Measurements from ENCODE around the gene MYBBP1A.

Gene MYBBP1A

DNA sequence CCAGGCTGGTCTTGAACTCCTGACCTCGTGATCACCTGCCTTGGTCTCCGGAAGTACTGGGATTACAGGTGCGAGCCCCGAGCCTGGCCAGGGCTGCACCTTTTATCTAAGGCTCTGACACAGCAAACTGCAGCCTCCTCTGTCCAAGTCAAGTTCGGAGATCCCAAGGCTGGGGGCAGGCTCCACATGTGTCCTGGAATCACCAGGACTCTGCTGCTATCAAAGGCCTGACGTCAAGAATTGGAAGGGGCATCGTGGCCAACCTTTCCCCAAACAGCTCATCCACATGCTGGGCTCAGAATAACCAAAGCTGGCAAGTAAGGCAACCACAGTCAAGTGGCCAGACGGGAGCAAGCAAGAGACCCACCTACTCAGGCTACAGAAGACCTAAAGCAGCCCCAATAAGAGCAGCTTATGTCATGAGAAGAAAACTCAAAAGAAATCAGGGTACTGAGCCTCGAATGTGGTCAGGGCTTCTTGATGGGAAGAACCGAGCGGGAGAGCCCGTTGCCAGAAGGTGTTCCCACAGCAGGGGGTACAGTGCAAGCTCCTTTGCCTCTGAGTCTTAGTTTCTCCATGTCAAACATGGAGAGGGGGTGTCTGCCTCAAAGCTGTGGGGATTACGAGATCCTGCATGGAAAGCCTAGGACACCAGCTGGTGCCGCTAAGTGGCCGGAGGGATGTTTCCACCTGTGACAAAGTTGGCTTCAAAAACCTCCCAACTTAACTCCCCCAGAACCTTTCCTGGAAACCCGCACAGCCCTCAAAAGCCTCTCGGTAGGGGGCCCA, 7.9 kb downstream of the MYBBP1A start:
- TF ChIP-seq, protein P1, sequence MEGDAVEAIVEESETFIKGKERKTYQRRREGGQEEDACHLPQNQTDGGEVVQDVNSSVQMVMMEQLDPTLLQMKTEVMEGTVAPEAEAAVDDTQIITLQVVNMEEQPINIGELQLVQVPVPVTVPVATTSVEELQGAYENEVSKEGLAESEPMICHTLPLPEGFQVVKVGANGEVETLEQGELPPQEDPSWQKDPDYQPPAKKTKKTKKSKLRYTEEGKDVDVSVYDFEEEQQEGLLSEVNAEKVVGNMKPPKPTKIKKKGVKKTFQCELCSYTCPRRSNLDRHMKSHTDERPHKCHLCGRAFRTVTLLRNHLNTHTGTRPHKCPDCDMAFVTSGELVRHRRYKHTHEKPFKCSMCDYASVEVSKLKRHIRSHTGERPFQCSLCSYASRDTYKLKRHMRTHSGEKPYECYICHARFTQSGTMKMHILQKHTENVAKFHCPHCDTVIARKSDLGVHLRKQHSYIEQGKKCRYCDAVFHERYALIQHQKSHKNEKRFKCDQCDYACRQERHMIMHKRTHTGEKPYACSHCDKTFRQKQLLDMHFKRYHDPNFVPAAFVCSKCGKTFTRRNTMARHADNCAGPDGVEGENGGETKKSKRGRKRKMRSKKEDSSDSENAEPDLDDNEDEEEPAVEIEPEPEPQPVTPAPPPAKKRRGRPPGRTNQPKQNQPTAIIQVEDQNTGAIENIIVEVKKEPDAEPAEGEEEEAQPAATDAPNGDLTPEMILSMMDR (IDR thresholded peaks at IDR 0.05): no peak

DNA sequence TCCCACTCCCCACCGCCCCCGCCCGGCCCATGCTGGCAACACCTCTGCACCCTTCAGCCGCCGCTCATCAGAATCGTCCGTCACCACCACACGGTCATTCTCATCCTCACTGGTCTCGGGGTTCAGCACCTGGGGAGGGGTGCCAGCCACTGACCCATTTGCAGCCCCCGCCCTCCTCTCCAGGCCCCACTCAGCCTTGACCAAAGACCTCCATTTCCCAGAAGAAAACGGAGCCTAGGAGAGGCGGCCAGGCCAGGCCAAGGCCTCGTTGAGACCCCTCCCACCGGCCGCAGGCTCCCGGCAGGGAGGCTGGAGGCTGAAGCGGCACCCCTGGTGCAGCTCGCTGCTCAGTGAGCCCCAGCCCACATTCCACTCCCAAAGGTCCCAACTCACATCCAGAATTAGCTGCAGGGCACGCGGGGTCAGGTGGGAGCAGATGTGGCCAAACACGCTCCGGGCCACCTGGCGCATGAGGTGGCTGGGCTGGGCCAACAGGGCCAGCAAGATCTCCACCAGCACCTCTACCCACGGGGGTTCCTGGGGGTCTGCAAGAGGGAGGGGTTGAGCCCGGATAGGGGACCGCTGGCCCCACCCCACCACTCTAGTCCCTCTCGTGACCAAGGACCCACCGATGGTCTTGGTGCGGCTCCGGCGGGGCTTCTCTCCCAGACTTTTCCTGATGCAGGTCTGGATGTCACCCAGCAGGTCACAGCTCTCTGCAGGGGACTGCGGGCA, 9.8 kb downstream of the MYBBP1A start:
- TF ChIP-seq, protein P1 (IDR thresholded peaks at IDR 0.05): no peak

DNA sequence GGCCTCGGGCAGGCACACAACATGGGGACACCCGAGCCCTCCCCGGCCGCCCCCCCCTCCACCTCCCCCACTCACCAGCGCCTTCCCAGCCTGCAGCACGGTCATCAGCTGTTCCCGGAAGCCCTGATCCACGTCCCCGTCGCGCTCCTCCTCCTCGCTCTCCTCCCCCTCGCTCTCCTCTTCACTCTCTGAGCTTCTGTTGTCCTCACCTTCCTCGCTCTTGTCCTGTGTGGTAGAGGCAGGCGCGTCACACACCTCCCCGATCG, 10.3 kb downstream of the MYBBP1A start:
- TF ChIP-seq, protein P1 (IDR thresholded peaks at IDR 0.05): no peak

DNA sequence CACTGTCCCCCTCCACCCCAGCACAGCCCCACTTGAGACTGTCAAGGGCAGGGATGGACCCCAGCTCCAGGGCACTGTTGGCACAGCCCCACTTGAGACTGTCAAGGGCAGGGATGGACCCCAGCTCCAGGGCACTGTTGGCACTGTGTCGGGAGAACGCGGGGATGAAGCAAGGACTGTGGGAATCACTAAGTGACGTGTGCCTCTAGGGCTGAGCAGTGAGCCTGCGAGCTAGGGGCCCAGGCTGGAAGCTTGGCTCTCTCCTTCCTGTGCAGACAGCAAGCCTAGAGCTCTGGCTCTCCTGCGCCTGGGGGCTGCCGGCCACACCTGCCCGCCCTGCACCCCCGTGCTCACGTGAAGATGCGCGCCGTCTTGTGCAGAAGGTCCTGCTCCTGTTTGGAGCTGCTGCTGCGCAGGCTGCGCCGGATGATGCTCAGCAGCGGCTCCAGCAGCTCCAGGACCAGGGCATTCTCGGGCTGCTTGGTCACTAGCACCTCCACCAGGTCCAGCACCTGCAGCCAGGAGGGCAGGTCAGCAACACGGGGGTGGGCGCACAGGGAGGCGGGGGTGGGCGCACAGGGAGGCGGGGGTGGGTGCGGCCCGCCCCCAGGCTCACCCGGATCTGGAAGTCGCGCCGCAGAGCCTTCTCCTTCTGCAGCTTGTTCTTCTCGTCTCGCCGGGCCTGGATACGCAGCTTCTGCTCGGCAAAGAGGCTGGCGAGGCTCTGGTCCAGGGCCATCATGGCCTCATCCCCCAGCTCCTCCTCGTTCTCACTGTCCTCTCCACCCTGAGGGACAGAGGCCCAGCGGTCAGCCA, 10.8 kb downstream of the MYBBP1A start:
- TF ChIP-seq, protein P1 (IDR thresholded peaks at IDR 0.05): no peak

DNA sequence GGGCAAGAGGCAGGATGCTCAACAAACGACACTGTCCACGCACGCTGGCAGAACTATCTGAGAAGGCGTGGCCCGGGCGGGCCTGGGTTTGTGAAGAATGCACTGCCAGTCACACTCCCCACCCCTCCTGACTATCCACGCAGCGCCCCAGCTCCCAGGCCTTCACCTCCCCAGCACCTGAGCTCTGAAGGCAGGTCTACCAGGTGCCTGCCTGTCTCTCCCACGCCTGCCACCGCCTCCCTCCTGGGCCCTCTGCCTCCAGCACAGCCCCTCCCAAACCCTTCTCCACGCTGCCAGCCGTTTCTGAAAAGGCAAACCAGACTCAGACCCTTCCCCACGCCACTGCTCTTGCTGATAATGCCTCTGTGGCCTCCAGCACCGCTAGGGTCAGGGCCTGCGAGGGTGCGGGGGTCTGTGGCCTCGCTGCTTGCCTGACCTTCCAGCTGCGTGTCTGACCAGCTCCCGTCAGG, 11.6 kb downstream of the MYBBP1A start:
- TF ChIP-seq, protein P1 (IDR thresholded peaks at IDR 0.05): no peak

DNA sequence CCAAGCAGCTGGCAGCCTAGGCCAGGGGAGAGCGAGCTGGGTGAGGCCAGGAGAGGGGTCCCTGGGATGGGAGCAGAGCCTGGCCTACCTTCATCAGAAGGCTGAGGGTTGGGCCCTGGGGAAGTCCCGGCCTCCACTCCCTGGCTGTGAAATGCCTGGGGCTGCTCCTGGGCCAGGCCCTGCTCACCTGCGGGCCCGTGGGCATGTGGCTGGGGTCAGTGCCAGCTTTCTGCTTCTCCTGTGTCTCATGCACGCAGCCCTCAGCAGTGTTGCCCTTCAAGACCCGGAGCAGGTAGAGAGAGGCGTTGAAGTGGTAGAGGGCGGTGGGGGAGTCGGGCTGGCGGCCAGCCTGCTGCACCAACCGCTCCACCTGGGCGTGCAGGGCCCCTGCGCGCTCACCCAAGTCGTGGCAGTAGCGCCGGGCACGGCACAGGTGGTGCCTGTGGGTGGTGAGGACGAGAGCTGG, 12.4 kb downstream of the MYBBP1A start:
- TF ChIP-seq, protein P1 (IDR thresholded peaks at IDR 0.05): no peak

DNA sequence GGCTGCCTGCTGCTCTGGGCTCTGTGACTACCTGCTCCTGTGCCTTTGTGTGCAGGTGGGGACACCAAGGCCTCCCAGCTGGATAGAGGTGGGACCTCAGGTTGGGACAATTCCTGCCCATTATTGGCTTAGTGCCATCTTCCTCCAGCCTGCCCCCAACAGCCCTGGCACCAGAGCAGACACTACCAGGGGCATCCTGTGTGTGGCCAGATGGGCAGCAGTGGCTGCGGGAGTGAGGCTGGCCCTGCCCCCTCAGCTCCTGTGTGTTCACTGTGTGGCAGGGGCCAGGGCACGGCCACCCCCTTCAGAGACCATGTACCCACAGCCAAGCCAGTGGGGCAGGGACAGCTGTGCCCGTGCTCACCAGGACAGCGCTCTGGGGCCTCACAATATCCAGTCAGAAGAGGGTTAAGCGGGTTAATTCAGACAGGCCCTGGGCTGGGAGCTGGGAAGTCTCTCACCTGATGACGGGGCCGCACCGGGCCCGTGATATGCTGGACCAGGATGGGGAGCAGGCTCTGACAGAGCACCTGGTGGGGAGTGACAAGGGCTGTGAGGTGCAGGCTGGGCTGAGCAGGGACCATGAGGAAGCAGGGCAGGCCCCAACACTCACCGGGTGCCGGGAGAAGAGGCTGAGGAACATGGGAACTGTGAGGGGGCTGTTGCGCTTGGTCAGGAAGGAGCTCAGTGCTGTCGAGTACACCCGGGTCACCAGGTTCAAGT, 13.0 kb downstream of the MYBBP1A start:
- TF ChIP-seq, protein P1 (IDR thresholded peaks at IDR 0.05): no peak

All from LNCAP (cell line).